ENCODE measurements around the gene ZNF697. TPM values are rescaled to one million over a fixed set of nuclear protein-coding genes. Genes with fewer than 3 reads are reported as not detected.
A peak's percentile ranks its signal among the peaks of the same experiment; 100 is the strongest.

The ZNF697 gene
- total RNA-seq, 4 donors from 2014 or later, result 2.6 to 8.1 (median 3.7) TPM

- no peaks in the 10 kb centered on the region for H3K9me3 ChIP-seq
- peaks cover 41% of the 10 kb centered on the region for H3K4me1 ChIP-seq
- peak overlapping the region; percentile 64 for H3K27ac ChIP-seq
- TF ChIP-seq CTCF (IDR thresholded peaks at IDR 0.05) (no peak), EP300 (IDR thresholded peaks at IDR 0.05) (no peak), POLR2A (IDR thresholded peaks at IDR 0.05) (no peak), POLR2AphosphoS5 (IDR thresholded peaks at IDR 0.05) (no peak)
- H3K27me3 ChIP-seq, result no peaks in the 10 kb centered on the region
- H3K36me3 ChIP-seq, result no peaks in the 10 kb centered on the region
- DNase-seq (ENCODE audit: low spot score in 2 of 2), result no peak
- H3K4me3 ChIP-seq, result no peak overlapping the region
- 44% methylated on average over 3 of the region's 3 CpGs for WGBS
Observed at GRCh38 chr1:119686661-119687060, 38.6 kb upstream of the ZNF697 start.

- TF ChIP-seq CTCF (IDR thresholded peaks at IDR 0.05) (no peak), POLR2A (IDR thresholded peaks at IDR 0.05) (no peak), POLR2AphosphoS5 (IDR thresholded peaks at IDR 0.05) (no peak), EP300 (IDR thresholded peaks at IDR 0.05) (no peak)
- Histone ChIP-seq H3K9me3 (no peaks in the 10 kb centered on the region), H3K4me1 (peaks cover 41% of the 10 kb centered on the region), H3K36me3 (no peaks in the 10 kb centered on the region), H3K27me3 (no peaks in the 10 kb centered on the region), H3K27ac (no peak overlapping the region), H3K4me3 (no peak overlapping the region)
- no peak for DNase-seq (ENCODE audit: low spot score in 2 of 2)
- 54% methylated on average over 1 of the region's 1 CpG for WGBS
Observed at GRCh38 chr1:119683893-119684292, 35.8 kb upstream of the ZNF697 start.

- H3K4me1 ChIP-seq, result peaks cover 28% of the 10 kb centered on the region
- H3K36me3 ChIP-seq, result no peaks in the 10 kb centered on the region
- no peaks in the 10 kb centered on the region for H3K27me3 ChIP-seq
- DNase-seq (ENCODE audit: low spot score in 2 of 2), result no peak
- TF ChIP-seq POLR2A (IDR thresholded peaks at IDR 0.05) (no peak), EP300 (IDR thresholded peaks at IDR 0.05) (no peak), CTCF (IDR thresholded peaks at IDR 0.05) (no peak), POLR2AphosphoS5 (IDR thresholded peaks at IDR 0.05) (no peak)
- no peak overlapping the region for H3K27ac ChIP-seq
- no peak overlapping the region for H3K4me3 ChIP-seq
- H3K9me3 ChIP-seq, result no peaks in the 10 kb centered on the region
Observed at GRCh38 chr1:119682141-119682540, 34.1 kb upstream of the ZNF697 start.

GRCh38 chr1:119681560-119681959 is 33.5 kb upstream of the ZNF697 start:
- DNase-seq (ENCODE audit: low spot score in 2 of 2), result no peak
- TF ChIP-seq POLR2AphosphoS5 (IDR thresholded peaks at IDR 0.05) (no peak), CTCF (IDR thresholded peaks at IDR 0.05) (no peak), EP300 (IDR thresholded peaks at IDR 0.05) (no peak), POLR2A (IDR thresholded peaks at IDR 0.05) (no peak)

GRCh38 chr1:119680723-119681122 is 32.7 kb upstream of the ZNF697 start:
- Histone ChIP-seq H3K36me3 (no peaks in the 10 kb centered on the region), H3K27ac (no peak overlapping the region), H3K9me3 (no peaks in the 10 kb centered on the region), H3K4me3 (no peak overlapping the region), H3K4me1 (peaks cover 18% of the 10 kb centered on the region), H3K27me3 (no peaks in the 10 kb centered on the region)
- DNase-seq (ENCODE audit: low spot score in 2 of 2), result no peak
- TF ChIP-seq CTCF (IDR thresholded peaks at IDR 0.05) (no peak), EP300 (IDR thresholded peaks at IDR 0.05) (no peak), POLR2AphosphoS5 (IDR thresholded peaks at IDR 0.05) (no peak)
- 83% methylated on average over 2 of the region's 2 CpGs for WGBS

More at GRCh38 chr1:119681560-119681959, 33.5 kb upstream of the ZNF697 start:
- 92% methylated on average over 2 of the region's 2 CpGs for WGBS
- Histone ChIP-seq H3K27ac (no peak overlapping the region), H3K9me3 (no peaks in the 10 kb centered on the region), H3K27me3 (no peaks in the 10 kb centered on the region), H3K4me3 (no peak overlapping the region), H3K36me3 (no peaks in the 10 kb centered on the region), H3K4me1 (peaks cover 23% of the 10 kb centered on the region)
